IMR-90 (cell line): Measurements from ENCODE around the gene LIPG. TPM values are rescaled to one million over a fixed set of nuclear protein-coding genes. Genes with fewer than 3 reads are reported as not detected.

Experiments
- ATAC-seq: fragments of 200-7000 bp; cut with Tn5 transposase; 2 replicates; pipeline ENCODE4 v1.9.1; 2020; ENCODE audit warnings: low read depth, mild to moderate bottlenecking, moderate library complexity
- BruUV-seq: library from RNA; stranded (reverse); fragments of 400-500 nt; replicated peaks from 2 replicates; lab custom pipeline; 2021; lab: Mats Ljungman, UMichigan
- CTCF ChIA-PET: fragments of 300-600 bp; formaldehyde crosslinking; extraction: SDS; loops from one replicate; lab custom pipeline; 2021; ENCODE audit warnings: antibody characterized with exemption; lab: Yijun Ruan, JAX
- POLR2A ChIA-PET: fragments of 300-600 bp; sonication (Branson Sonifier 250); formaldehyde crosslinking; loops from one replicate; lab custom pipeline; 2022; ENCODE audit warnings: antibody characterized with exemption; ENCODE audit not compliant: unreplicated experiment; lab: Charles Lee
- DNase-seq: peaks from one replicate; pipeline ENCODE4 v3.0.0; 2013
- H2AFZ ChIP-seq: replicated peaks from 2 replicates; pipeline ENCODE3; 2013; ENCODE audit warnings: low read length, mild to moderate bottlenecking; ENCODE audit not compliant: poor library complexity
- H2AK5ac ChIP-seq: 2 replicates; pipeline ENCODE4 v1.6.1; 2013; ENCODE audit warnings: low read depth, low read length, inconsistent platforms
- H2AK9ac ChIP-seq: replicated peaks from 2 replicates; pipeline ENCODE3; 2013; ENCODE audit warnings: mild to moderate bottlenecking, low read depth, low read length, moderate library complexity; ENCODE audit not compliant: poor library complexity
- H2BK120ac ChIP-seq: 2 replicates; pipeline ENCODE4 v1.6.1; 2013; ENCODE audit warnings: low read depth, low read length, inconsistent platforms
- H2BK15ac ChIP-seq: 3 replicates; pipeline ENCODE4 v1.6.1; 2013; ENCODE audit warnings: low read depth, low read length, inconsistent platforms
- H2BK20ac ChIP-seq: 2 replicates; pipeline ENCODE4 v1.6.1; 2013; ENCODE audit warnings: low read depth, mild to moderate bottlenecking, inconsistent platforms, low read length, moderate library complexity
- H2BK5ac ChIP-seq: 2 replicates; pipeline ENCODE4 v1.6.1; 2013; ENCODE audit warnings: mild to moderate bottlenecking, low read depth, low read length, inconsistent platforms; ENCODE audit not compliant: poor library complexity, severe bottlenecking
- H3K14ac ChIP-seq: replicated peaks from 2 replicates; pipeline ENCODE4 v1.6.1; 2013; ENCODE audit warnings: low read depth, low read length, inconsistent platforms
- H3K18ac ChIP-seq: 2 replicates; pipeline ENCODE4 v1.6.1; 2013; ENCODE audit warnings: low read depth, low read length, control low read depth
- H3K23ac ChIP-seq: 2 replicates; pipeline ENCODE4 v1.6.1; 2013; ENCODE audit warnings: low read depth, low read length, inconsistent platforms
- H3K27ac ChIP-seq: 2 replicates; pipeline ENCODE4 v1.5.1; 2013; ENCODE audit warnings: mild to moderate bottlenecking, control low read depth, low read length; ENCODE audit not compliant: insufficient read depth
- H3K27me3 ChIP-seq: 2 replicates; pipeline ENCODE4 v1.6.1; 2013; ENCODE audit warnings: low read length; ENCODE audit not compliant: control insufficient read depth, insufficient read depth
- H3K36me3 ChIP-seq: 2 replicates; pipeline ENCODE4 v1.6.1; 2013; ENCODE audit warnings: low read length, mixed read lengths; ENCODE audit not compliant: control insufficient read depth, insufficient read depth
- H3K4ac ChIP-seq: 2 replicates; pipeline ENCODE4 v1.6.1; 2013; ENCODE audit warnings: low read depth, low read length, inconsistent platforms
- H3K4me1 ChIP-seq: 2 replicates; pipeline ENCODE4 v1.6.1; 2013; ENCODE audit warnings: low read length, mixed read lengths; ENCODE audit not compliant: control insufficient read depth, insufficient read depth
- H3K4me2 ChIP-seq: 2 replicates; pipeline ENCODE4 v1.6.1; 2013; ENCODE audit warnings: low read depth, mild to moderate bottlenecking, control low read depth, low read length, moderate library complexity
- H3K4me3 ChIP-seq: 2 replicates; pipeline ENCODE4 v1.5.1; 2013; ENCODE audit warnings: low read depth, mild to moderate bottlenecking, control low read depth, low read length, moderate library complexity; ENCODE audit not compliant: insufficient read depth
- H3K56ac ChIP-seq: 2 replicates; pipeline ENCODE4 v1.6.1; 2013; ENCODE audit warnings: low read length, inconsistent platforms; ENCODE audit not compliant: insufficient read depth; ENCODE audit errors: extremely low read depth
- H3K79me1 ChIP-seq, 2 experiments: 2 replicates each; pipeline ENCODE4 v1.6.1; 2013; ENCODE audit warnings: low read length in 2 of 2, inconsistent platforms in 1 of 2, low read depth in 1 of 2
- H3K9ac ChIP-seq: 2 replicates; pipeline ENCODE4 v1.6.1; 2013; ENCODE audit warnings: low read depth, low read length, control low read depth
- H3K9me1 ChIP-seq: 2 replicates; pipeline ENCODE4 v1.6.1; 2013; ENCODE audit warnings: low read length, inconsistent platforms; ENCODE audit not compliant: insufficient read depth
- H3K9me3 ChIP-seq: 2 replicates; pipeline ENCODE4 v1.6.1; 2013; ENCODE audit warnings: low read length; ENCODE audit not compliant: control insufficient read depth, insufficient read depth
- H4K20me1 ChIP-seq: 2 replicates; pipeline ENCODE4 v1.6.1; 2013; ENCODE audit warnings: low read length, inconsistent platforms; ENCODE audit not compliant: insufficient read depth
- H4K5ac ChIP-seq: 2 replicates; pipeline ENCODE4 v1.6.1; 2013; ENCODE audit warnings: mild to moderate bottlenecking, low read depth, low read length, control low read depth
- H4K8ac ChIP-seq, 2 experiments: 2 replicates each; pipeline ENCODE4 v1.6.1; 2013; ENCODE audit warnings: low read depth in 2 of 2, low read length in 2 of 2, control low read depth in 1 of 2, inconsistent platforms in 1 of 2
- H4K91ac ChIP-seq: 2 replicates; pipeline ENCODE4 v1.6.1; 2013; ENCODE audit warnings: low read depth, low read length, inconsistent platforms; ENCODE audit not compliant: insufficient read depth
- FOS ChIP-seq: fragments of 150-350 bp; IDR thresholded peaks from 2 replicates; pipeline ENCODE4 v1.6.1; 2016; ENCODE audit warnings: low read depth, low read length
- MAFK ChIP-seq: IDR thresholded peaks from 2 replicates; pipeline ENCODE4 v1.6.1; 2012; ENCODE audit warnings: low read depth, low read length, improper control_type of control experiment
- MAZ ChIP-seq: IDR thresholded peaks from 2 replicates; pipeline ENCODE4 v1.6.1; 2012; ENCODE audit warnings: low read depth, mild to moderate bottlenecking, low read length, improper control_type of control experiment, moderate library complexity, borderline replicate concordance
- NFE2L2 ChIP-seq: fragments of 150-350 bp; IDR thresholded peaks from 2 replicates; pipeline ENCODE4 v1.6.1; 2016; ENCODE audit warnings: low read depth, mild to moderate bottlenecking, low read length
- WGBS, 2 experiments: methylation state at CpG; one replicate each; pipeline versions ENCODE4 v1.1.5 to v1.1.7; 2013; ENCODE audit warnings: missing lambda C conversion rate in 2 of 2; ENCODE audit not compliant: insufficient read length in 1 of 2; ENCODE audit errors: extremely low coverage in 2 of 2; 5-methylcytosine and 5-hydroxymethylcytosine counted together
- dilution Hi-C: fragments of 300-500 bp; cut with HindIII; formaldehyde crosslinking; loops from one replicate; pipeline ENCODE4 v1.14.3; 2018; ENCODE audit warnings: low sequenced_read_pairs; ENCODE audit not compliant: unreplicated experiment
- in situ Hi-C: fragments of 300-500 bp; cut with MboI; formaldehyde crosslinking; loops from 3 replicates; pipeline ENCODE4 v1.14.3; 2019; ENCODE audit warnings: low sequenced_read_pairs, inconsistent platforms, mixed read lengths
- intact Hi-C: fragments of 100-400 bp; cut with micrococcal nuclease; formaldehyde crosslinking; loops from 2 replicates; pipeline ENCODE4 v1.10.0; 2022
- polyA plus RNA-seq, 3 experiments: library from polyadenylated mRNA; depleted of rRNA; stranded (reverse); fragments of >200 nt; gene quantifications; 2 replicates each; pipeline ENCODE4 v1.2.3, GENCODE V29; 2012; ENCODE audit warnings: low replicate concordance in 1 of 3
- total RNA-seq: library from RNA; depleted of rRNA; stranded (reverse); fragments of >200 nt; gene quantifications from 2 replicates; pipeline ENCODE4 v1.2.3, GENCODE V29; 2012

Gene LIPG
- total and polyA plus RNA-seq, 2 of the 4 experiments (the other 2 are of a cell fraction), result under 0.01 to 0.14 TPM

- Histone ChIP-seq H3K36me3 (no peaks in the 10 kb centered on the region), H2BK15ac (no peak overlapping the region), H2AK5ac (no peak overlapping the region), H3K9me3 (peaks cover 3% of the 10 kb centered on the region; the same call in 1 of the 2 replicates), H3K27ac (no peak overlapping the region), H3K4me2 (no peak overlapping the region), H4K20me1 (no peaks in the 10 kb centered on the region), H4K5ac (no peak overlapping the region), H4K8ac (no peak overlapping the region), H3K56ac (no peak overlapping the region), H3K4me3 (no peak overlapping the region), H2BK120ac (no peak overlapping the region), H2AFZ (no peak overlapping the region), H2BK5ac (no peak overlapping the region), H2BK20ac (no peak overlapping the region), H3K23ac (no peak overlapping the region), H3K9me1 (no peaks in the 10 kb centered on the region), H3K18ac (no peak overlapping the region), H4K91ac (no peak overlapping the region), H2AK9ac (no peak overlapping the region), H3K9ac (no peak overlapping the region), H3K79me1 (no peaks in the 10 kb centered on the region), H3K4me1 (no peaks in the 10 kb centered on the region; the same call in 1 of the 2 replicates), H3K14ac (no peak overlapping the region), H3K4ac (no peak overlapping the region), H3K27me3 (peaks cover 17% of the 10 kb centered on the region)
- ATAC-seq, result no peak
- dilution Hi-C loops, result no loop called here
- POLR2A ChIA-PET, result no interaction called here
- CTCF ChIA-PET, result interaction anchor here (0.9 kb wide), 1 partner anchor 32 kb away, joined by 3 read pairs; no protein-coding TSS in a partner anchor
- BruUV-seq, result no TSS peak
- in situ Hi-C loops, result no loop called here
- TF ChIP-seq NFE2L2, result no peak
- no peak for TF ChIP-seq MAFK
- TF ChIP-seq MAZ, result no peak
- no peak for TF ChIP-seq FOS
- intact Hi-C loops, result no loop called here
- DNase-seq, result no peak
- no CpG with 5 or more reads among the region's 4 CpGs for WGBS, 2 experiments
Measured at GRCh38 chr18:49608366-49609255, 46.8 kb downstream of the LIPG start.
